ENCODE measurements around the gene PIAS4.
"Not testable (repeated sequence)": the region's sequence is repeated elsewhere in the genome, so short reads cannot be mapped to it uniquely, and the experiment has no call there.

The PIAS4 gene, protein sequence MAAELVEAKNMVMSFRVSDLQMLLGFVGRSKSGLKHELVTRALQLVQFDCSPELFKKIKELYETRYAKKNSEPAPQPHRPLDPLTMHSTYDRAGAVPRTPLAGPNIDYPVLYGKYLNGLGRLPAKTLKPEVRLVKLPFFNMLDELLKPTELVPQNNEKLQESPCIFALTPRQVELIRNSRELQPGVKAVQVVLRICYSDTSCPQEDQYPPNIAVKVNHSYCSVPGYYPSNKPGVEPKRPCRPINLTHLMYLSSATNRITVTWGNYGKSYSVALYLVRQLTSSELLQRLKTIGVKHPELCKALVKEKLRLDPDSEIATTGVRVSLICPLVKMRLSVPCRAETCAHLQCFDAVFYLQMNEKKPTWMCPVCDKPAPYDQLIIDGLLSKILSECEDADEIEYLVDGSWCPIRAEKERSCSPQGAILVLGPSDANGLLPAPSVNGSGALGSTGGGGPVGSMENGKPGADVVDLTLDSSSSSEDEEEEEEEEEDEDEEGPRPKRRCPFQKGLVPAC

DNA sequence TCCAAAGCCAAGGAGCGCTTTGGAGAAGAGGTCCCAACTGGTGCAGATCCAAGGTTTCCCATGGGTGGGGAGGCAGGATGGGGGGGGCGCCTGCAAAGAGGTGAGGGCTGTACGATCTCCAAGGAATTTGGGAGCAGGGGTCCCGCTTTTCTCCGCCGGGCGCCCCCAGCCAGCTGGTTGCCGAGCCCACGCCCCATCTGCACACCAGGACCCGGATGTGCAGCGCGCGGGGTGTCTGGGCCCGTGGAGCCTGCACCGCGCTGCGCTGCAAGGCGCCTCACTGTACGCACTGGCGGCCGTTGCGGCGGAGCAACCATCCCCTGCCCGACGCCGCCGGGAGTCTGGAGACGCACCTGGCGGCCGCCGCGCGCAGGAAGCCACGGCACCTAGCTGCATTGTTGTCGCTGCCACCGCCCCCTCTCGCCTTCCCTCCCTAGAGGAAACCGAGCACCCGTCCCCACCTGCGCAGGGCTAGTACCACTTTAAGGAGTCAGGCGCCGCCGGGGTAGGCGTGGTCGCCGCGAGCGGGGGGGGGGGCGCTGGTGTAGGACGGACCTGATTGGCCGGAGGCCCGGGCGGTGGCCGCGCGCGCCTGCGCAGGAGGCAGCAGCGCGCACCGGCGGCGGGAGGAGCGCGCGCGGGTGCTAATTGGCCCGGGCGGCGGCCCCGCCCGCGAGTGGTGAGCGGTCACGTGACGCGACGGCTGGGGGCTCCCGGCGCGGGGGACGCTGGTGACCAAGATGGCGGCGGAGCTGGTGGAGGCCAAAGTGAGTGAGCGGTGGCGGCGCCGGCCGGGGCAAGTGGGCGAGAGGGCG is at the start of gene PIAS4:
Gene PIAS4, plus strand, starts transcription at position 716 of the 815 bp plus-strand sequence. Its CDS starts 25 bp downstream, at position 741.
- peak; percentile 93 for DNase-seq (ENCODE audit: low read depth)

DNA sequence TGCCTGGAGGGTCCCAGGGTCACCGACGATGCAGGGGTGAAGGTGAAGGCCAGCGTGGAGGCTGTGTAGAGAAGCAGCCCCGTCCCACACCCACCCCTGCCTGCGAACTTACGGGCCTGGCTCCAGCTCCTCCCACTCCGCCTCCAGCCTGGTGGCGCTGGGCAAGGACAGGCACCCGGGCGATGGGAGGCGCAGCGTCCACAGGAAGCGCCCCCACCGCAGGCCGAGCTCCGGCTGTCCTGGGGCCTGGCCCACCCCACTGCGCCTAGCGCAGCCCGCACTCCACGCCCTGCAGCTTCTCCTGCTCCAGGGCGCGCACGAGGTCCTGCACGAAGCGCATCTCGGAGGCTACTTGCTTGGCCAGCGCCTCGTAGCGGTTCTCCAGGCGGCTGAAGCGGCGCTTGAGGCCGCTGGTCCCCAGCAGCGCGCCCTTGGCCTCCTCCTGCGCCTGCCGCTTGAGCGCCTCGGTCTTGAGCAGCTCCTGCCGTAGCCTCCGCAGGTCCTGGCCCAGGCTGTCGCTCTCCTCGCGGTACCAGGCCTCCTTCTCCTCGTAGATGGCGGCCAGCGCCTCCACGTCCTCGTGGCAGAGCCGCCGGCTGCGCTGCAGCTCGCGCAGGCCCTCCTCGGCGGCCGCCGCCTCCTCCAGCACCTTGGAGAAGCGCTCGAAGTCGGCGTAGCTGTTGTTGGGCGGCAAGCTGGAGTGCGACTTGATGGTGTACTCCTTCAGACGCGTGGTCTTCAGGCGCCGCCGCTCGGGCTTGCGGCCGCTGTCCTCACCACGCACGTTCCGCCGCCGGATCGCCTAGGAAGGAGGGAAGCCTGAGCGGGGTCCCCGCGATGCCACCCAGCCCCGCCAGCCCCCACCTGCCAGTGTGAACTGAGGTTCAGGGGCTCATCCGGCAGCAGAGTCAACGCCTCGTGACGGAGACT is 48.4 kb upstream of the PIAS4 start:
- DNase-seq (ENCODE audit: low read depth) = no peak

DNA sequence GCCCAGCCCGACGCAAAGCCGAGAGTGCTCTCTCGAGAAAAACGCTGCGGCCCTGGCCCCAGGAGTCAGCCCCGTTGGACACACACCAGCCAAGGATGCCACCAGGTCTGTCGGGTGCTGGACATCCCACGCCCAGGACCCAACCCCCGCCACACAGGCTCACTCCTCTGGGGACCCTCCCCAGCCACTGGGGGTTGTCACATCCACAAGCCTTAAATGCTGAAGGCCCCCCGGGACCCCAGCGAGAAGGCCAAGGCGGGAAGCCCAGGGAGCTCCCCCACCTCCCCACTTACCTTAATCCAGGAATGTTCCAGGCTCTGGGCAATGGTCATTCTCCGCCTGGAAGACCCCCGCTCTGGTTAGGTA is 47.8 kb upstream of the PIAS4 start:
- DNase-seq (ENCODE audit: low read depth) = no peak

DNA sequence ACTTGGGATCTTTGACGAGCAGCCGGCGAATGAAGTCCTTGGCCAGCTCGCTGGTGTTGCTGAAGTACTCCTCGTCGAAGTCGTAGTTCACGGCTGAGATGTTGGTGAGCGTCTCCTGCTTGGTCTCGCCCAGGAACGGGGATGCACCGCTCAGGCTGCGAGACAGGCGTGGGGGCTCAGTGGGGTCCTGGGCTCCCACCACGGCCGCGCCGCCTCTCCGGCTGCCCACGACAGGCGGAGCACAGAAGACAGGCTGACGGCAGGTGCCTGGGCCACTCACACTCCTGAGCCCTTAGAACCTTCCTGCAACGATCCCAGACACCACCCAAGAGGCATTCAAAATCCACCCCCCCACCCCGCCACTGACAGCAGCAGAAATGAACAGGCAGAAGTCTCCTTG is 46.5 kb upstream of the PIAS4 start:
- no peak for DNase-seq (ENCODE audit: low read depth)

DNA sequence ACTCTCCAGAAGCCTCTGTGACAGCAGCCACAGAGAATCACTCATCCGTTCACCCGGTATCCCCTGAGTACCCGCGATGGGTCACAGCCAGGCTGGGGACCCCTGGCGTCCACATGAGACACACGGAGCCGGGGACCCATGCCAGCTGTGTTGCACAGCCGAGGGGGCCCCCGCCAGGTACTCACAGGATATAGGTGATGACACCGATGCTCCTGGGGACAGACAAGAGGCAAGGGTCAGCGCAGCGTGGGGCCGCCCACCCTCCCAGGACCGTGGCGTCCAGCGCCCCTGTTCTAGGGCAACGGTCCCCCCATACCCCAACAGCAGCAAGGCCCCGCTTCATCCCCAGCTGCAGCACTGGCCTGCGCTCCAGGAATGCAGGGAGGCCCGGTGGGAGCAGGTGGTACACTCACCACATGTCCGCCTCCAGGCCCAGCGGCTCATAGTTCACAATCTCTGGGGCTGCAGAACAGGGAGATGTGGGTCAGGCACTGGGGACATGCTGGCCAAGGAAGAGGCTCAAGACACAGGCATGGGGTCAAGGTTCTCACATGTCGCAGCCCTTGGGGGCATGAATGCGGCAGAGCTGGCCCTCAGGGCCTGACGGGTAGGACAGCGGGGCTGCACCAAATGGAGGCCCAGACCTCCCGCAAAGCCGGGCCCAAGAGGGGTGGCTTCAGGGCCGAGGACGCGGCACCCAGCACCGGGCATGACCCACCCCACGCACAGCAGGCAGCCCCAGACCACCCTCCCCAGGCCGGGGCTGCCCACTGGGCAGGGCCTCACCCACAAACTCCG is 43.9 kb upstream of the PIAS4 start:
- DNase-seq (ENCODE audit: low read depth) = no peak

DNA sequence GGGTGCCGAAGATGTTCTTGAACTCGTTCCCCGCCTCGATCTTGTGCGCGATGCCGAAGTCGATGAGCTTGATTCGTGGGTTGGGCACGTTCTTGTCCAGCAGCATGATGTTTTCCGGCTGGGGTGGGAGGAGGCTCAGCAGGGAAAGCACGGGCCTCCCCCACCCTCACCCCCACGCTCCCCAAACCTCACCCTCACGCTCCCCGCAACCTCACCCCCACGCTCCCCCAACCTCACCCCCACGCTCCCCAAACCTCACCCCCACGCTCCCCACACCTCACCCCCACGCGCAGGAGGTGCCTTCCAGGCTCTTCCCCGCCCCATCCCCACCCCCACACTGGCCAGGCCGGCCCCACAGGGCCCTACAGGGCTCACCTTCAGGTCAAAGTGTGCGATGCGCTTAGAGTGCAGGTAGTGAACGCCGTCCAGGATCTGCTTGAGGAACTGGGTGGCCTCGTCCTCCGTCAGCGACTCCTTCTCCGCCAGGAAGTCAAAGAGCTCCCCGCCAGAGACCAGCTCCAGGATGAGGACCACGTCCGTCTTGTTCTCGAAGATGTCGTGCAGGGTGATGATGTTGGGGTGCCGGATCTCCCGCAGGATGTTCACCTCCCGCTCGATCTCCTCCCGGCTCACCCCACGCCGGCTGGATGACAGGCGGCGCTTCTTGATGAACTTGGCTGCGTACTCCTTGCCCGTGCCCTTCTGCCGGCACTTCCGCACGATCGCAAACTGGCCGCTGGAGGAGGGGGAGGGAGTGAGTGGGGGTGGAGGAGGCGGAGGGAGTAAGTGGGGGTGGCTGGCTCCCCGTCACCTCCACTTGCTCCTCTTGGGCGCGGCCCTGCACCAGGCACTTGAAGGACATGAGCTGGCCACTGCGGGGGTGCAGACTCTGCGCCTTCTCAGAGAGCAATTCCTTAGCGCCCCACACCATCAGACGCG is 43.0 kb upstream of the PIAS4 start:
- no peak for DNase-seq (ENCODE audit: low read depth)

DNA sequence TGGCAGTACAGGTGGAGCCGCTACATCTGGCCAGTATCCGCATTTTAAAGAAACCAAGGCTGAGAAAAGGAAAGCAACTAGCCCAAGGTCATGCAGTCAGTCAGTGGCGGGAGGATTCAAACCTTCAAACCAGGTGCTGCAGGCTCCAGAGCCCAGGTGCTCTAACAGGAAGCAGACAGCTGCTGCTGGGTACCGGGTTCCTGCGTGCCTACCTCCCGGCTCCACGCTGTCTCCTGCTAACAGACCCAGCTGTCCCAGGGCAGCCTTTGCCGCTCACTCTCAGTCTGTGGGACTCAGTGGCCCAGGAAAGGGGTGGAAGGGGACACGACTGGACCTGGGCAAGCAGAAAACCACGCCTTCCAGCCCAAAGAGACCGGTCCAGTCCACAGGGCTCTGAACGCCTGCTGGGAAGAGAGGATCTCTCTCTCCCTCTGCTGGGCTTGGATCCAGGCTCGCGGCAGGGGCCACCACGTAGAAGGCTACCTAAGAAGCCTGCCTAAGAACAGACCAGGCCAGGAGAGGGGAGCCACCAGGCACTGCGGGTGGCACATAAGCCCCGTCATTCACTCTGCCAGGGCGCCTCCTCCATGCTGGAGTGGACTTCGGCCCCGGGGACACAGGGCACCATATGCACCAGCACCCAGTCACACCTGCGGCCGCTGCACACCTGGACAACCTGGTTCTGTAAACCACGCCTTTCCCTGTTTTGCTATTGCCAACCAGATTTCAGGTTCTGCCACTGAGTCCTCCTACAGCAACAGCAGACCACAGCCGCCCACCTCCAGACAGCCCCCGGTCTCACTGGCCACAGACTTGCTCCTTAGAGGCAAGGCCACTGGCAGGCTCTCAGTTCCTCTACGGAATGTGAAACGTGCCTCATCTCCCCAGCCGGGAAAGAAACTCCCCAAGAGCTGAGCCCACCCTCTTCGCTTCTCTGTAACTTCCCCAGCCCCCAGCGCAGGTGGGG is 41.2 kb upstream of the PIAS4 start:
- DNase-seq (ENCODE audit: low read depth) = no peak

DNA sequence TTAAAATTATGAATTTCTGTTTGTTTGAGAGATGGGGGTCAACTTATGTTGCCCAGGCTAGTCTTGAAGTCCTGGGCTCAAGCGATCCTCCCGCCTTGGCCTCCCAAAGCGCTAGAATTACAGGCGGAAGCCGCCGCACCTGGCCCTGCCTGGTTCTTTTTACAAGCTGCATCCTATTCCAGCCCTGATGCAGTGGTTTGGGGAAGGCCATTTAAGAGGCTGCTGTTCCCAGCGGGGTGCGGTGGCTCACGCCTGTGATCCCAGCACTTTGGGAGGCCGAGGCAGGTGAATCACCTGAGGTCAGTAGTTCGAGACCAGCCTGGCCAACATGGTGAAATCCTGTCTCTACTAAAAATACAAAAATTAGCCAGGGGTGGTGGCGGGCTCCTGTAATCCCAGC is 39.6 kb upstream of the PIAS4 start:
- not testable (repeated sequence) for DNase-seq (ENCODE audit: low read depth)

DNA sequence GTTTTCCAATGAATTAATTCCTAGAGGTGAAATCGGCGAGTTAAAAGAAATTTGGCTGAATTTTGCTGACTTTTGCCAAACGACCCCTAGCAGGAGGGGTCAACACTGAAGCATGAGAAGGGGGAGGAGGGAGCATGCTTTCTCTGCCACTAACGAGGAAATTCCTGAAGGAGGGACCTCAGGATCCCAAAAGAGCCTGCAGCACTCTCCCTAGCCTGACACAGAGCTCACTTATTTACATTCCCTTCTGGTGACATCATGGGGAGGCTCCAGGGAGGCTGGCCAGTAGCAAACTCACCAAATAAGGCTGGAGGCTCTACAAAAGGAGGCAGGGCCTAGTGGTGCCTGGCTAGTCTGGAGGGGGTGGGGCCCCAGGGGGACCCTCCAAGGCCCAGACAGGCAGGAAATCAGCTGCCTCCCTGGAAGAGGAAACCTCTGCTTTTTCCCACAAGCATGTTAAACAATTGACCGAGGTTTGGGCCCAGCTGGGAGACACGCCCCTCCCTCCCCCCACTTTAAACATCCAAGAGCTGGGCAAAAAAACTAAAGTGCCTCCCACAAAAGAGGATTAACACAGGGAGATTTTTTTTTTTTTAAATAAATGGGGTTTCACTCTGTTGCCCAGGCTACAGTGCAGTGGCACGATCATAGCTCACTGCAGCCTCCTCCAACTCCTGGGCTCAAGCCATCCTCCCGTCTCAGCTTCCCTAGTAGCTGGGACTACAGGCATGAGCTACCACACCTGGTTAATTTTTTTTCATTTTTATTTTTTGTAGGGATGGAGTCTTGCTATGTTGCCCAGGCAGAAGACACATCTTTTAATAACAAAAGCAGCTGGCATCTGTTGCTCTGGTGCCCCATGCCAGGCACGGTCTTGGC is 38.7 kb upstream of the PIAS4 start:
- DNase-seq (ENCODE audit: low read depth) = no peak

DNA sequence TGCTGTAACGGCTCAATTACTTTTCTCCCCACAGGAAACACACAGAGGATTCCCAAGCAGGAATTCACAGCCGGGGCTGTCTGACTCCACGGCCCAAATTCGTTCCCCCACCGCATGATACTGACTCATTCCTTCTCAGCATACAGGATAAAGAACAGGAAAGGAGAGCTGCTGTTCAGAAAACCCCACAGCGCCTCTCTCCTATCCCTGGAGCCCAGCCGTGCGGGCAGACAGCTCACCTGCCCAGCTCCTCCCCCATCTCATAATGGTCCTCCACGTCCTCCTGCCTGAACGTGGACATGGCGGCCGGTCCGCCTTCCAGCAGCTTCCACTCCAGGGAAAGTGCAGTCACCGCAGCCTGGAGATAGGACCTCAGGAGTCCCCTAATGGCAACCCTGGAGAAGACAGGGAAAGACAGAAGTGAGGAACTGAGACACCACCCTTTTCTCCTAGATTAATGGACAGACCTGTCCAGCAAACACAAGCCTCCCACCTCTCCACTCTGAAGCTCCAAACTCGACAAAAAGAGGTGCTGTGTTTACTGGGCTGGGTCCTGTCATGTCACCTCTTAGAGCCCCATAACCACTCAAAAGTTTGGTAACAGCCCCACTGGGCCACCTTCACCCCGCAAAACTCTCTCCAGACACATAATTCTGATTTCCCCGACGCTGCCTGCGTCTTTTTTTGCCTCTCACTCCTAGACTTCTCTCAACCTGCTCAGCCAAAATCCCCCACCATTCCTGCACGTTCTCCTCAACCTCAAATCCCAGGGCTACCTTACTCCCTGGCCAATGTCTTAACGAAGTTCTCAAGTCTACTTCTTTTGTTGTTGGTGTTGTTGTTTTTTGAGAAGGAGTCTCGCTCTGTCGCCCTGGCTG is 37.9 kb upstream of the PIAS4 start:
- DNase-seq (ENCODE audit: low read depth) = no peak

DNA sequence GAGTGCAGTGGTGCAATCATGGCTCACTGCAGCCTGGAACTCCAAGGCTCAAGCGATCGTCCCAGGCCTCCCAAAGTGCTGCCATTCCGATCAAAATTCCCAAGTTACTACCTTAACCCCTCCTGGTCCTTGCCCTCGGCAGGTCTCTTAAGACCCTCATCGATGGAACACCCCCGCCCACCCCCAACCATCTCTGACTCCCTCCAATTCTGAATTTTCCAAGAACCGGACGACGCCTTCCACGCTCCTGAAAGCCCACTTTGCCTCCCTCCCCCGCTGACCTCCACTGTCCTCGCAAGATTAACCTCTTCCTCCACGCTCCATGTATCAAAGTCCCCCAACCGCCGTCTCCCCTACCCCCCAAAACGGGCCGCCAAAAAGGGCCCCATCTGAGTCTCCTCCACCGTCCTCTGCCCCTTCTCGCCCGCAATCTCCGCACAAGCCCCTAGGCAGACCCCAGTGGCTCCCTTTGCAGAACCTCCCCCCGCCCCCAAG is 37.2 kb upstream of the PIAS4 start:
- no peak for DNase-seq (ENCODE audit: low read depth)

DNA sequence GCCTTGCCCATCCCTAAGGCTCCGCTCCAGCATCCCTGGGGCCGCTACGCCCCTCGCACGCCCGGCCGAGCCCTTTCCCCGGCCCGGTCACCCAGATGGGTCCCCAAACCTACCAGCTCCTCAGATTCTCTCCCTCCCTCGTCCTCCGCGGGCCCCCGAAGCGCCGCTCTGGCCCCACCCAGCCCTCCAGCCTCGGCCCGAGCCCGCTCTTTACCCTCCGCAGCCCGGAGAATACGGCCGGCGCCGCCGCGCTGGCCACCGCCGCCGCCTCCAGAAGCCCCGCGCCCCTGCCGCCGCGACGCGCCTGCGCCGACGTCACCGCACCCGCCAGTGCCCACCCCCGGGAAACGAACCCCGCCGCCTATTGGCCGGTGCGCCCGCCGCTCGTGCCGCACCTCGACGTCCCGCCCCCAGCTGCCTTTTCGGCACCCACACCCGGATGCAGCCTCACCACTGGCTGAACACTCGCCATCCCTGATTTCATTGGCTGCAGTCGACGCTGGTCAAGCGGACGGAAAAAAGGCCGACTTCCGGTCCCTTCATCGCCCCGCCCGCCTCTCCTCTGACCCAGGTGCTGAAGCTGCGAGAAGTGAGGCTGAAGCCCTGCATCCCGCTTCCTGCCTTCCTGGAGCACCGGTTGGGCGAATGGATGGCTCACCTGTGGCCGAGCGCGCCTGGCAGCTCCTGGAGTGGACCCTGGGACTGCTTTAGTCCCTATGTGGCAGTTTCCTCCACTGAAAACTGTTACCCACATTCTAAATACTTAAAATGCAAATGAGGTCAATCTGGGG is 36.5 kb upstream of the PIAS4 start, which contains the start of gene DAPK3:
Gene DAPK3, minus strand, starts transcription at position 292 of the 791 bp plus-strand sequence. CDS start 1,364 bp downstream, outside the sequence.
- peak; percentile 89 for DNase-seq (ENCODE audit: low read depth)

DNA sequence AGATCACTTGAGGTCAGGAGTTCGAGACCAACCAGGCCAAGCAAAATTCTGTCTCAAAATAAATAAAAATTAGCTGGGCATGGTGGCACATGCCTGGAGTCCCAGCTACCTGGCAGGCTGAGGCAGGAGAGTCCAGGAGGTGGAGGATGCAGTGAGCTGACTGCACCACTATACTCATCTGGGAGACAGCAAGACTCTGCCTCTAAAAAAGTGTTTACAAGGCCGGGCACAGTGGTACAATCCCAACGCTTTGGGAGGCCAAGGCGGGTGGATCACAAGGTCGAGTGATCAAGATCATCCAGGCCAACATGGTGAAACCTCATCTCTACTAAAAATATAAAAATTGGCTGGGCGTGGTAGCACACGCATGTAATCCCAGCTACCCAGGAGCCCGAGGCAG is 32.4 kb upstream of the PIAS4 start:
- no peak for DNase-seq (ENCODE audit: low read depth)

DNA sequence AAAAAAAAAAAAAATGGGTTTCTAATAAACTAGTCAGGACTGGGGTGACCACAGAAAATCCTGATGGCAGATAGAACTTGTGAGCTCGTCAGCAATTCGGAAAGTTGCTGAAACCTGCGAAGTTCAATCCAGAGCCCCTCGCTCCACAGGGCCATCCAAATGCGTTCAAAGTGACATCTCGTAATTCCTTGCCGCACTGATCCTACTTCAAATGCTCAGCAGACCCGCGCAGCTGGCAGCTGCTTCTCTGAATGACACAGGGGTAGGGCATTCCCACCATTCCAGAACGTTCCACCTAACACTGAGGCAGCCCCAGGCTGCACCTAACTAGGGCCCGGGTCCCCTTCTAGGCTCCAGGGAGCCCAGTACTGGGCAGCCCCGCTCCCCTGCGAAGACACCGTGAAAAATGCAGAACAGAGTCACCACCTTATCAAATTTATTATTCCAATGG is 31.9 kb upstream of the PIAS4 start:
- DNase-seq (ENCODE audit: low read depth) = no peak

DNA sequence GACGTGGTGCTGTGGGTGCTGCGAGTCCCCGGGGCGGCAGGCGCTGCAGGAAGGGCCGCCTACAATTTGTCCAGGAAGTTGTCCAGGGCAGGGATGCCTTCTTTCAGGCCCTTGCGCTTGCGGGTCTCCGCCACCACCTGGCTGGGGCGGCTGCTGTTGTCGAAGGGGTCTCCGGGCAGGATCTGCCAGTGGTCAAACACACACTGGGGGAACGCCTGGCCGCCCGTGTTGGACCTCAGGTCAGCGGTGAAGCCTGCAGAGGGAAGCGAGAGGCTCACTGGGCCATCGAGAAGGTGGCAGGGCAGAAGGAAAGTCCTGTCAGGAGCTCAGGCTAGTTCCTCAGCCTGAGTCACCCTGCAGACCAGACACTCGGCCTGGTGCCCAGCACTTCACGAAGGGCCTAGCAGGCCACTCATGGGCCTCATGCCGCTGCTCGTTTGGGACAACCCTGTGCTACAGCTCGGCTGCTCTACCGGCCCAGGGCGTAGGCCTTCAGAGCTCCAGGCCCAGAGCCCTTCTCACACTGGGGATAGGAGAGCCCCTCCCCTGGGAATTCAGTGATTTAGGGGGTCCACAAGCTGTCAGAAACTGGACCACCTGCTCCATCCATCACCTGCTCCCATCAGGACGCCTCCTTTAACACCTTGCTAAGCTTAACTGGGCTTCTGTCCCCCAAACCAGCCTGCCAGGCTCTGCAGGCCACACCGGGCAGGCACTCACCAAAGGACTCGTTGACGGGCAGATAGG is 30.9 kb upstream of the PIAS4 start:
- DNase-seq (ENCODE audit: low read depth) = no peak
